Uterus (tissue), 2 donors: ENCODE measurements around the gene RBM26.

Experiments used
- POLR2A ChIP-seq, 2 donors: fragments of 450-650 bp; IDR thresholded peaks; one replicate each; pipeline ENCODE4 v1.6.1; 2016; ENCODE audit warnings: antibody characterized with exemption in 2 of 2, mild to moderate bottlenecking in 1 of 2, moderate library complexity in 1 of 2
- TF ChIP-seq, protein P1 (sequence below), 4 experiments: fragments of 200-600 bp in 2 of 4; fragments of 450-650 bp in 2 of 4; sonication (generic) in 2 of 4; IDR thresholded peaks; one replicate each; pipeline ENCODE4 v1.5.1; 2016 to 2019; ENCODE audit warnings: antibody characterized with exemption in 4 of 4, mild to moderate bottlenecking in 2 of 4, moderate library complexity in 1 of 4

DNA sequence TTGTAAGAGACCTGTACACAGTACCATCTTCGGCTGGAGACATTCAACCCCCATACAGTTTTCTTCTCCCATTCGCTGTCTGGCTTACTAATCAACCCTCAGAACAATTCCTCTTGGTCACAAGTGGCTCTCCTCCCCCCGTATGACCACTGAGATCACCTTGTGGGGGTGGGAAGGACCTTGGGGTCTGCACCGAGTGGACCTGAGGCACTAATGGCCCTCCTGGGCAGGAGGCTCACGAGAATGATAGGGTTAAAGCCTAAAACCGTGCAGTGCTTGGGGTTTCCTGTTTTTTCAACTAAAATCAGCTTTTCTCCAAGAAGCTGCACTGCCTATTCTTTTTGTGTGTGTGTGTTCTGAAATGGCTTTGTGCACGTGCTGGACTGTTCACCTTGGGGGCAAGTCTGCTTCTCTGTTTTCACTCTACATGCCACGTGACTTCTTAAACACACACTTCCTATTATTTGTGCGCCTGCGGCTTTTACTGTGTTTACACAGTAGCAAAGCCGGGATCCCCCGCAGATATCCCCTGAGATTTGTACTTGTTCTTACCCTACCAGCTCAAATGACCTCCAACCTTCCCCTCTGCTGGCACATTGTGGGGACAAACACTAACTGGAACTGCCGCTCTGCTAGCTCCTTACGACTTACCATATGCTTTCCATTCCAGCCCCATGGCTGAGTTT lies 12.3 kb downstream of the RBM26 start:
- TF ChIP-seq, protein P1, sequence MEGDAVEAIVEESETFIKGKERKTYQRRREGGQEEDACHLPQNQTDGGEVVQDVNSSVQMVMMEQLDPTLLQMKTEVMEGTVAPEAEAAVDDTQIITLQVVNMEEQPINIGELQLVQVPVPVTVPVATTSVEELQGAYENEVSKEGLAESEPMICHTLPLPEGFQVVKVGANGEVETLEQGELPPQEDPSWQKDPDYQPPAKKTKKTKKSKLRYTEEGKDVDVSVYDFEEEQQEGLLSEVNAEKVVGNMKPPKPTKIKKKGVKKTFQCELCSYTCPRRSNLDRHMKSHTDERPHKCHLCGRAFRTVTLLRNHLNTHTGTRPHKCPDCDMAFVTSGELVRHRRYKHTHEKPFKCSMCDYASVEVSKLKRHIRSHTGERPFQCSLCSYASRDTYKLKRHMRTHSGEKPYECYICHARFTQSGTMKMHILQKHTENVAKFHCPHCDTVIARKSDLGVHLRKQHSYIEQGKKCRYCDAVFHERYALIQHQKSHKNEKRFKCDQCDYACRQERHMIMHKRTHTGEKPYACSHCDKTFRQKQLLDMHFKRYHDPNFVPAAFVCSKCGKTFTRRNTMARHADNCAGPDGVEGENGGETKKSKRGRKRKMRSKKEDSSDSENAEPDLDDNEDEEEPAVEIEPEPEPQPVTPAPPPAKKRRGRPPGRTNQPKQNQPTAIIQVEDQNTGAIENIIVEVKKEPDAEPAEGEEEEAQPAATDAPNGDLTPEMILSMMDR (IDR thresholded peaks at IDR 0.05), result no peak
- no peak for TF ChIP-seq POLR2A (IDR thresholded peaks at IDR 0.05)
